MM.1S (cell line): Measurements from ENCODE around the gene RTN3.
A peak's percentile ranks its signal among the peaks of the same experiment; 100 is the strongest.

Experiments
- CTCF ChIP-seq: fragments of 300-600 bp; sonication (generic); IDR thresholded peaks from 2 replicates; pipeline ENCODE4 v1.5.1; 2016; ENCODE audit warnings: antibody characterized with exemption, low read length, mixed read lengths
- EZH2 ChIP-seq: fragments of 300-600 bp; sonication (generic); optimal IDR thresholded peaks from 2 replicates; pipeline ENCODE3; 2017; ENCODE audit warnings: low read depth, mild to moderate bottlenecking, antibody characterized with exemption, low read length, mixed read lengths

GRCh38 chr11:63635762-63636465 is 45.4 kb upstream of the RTN3 start:
- TF ChIP-seq CTCF (peak; percentile 75), EZH2 (no peak)
